NCI-H748 (cell line): ENCODE data around the gene ZNRF2.

Experiments
- DNase-seq: peaks from one replicate; lab custom pipeline; 2025; ENCODE audit not compliant: unreplicated experiment; lab: John Stamatoyannopoulos, UW

The ZNRF2 gene

GRCh38 chr7:30284298-30285066 is at the start of gene ZNRF2:
TSS of gene ZNRF2 (plus strand) at chr7:30284597. CDS start at chr7:30285358, 761 bp downstream.
- DNase-seq: peak; percentile 100

GRCh38 chr7:30237271-30237695 is 47.1 kb upstream of the ZNRF2 start:
- DNase-seq: peak; percentile 96

- DNase-seq: peak; percentile 86
Measured at GRCh38 chr7:30238721-30239441, 45.5 kb upstream of the ZNRF2 start.

GRCh38 chr7:30240106-30240800 is 44.1 kb upstream of the ZNRF2 start:
- DNase-seq: no peak

- no peak for DNase-seq
Measured at GRCh38 chr7:30241767-30242166, 42.6 kb upstream of the ZNRF2 start.

- DNase-seq: no peak
Measured at GRCh38 chr7:30244340-30244739, 40.1 kb upstream of the ZNRF2 start.

GRCh38 chr7:30245913-30246312 is 38.5 kb upstream of the ZNRF2 start:
- no peak for DNase-seq

GRCh38 chr7:30246392-30246791 is 38.0 kb upstream of the ZNRF2 start:
- DNase-seq: no peak

GRCh38 chr7:30247541-30248401 is 36.6 kb upstream of the ZNRF2 start:
- peak; percentile 80 for DNase-seq

- no peak for DNase-seq
Measured at GRCh38 chr7:30249316-30249715, 35.1 kb upstream of the ZNRF2 start.

- no peak for DNase-seq
Measured at GRCh38 chr7:30249986-30250774, 34.2 kb upstream of the ZNRF2 start.

- DNase-seq: peak; percentile 23
Measured at GRCh38 chr7:30251708-30252329, 32.6 kb upstream of the ZNRF2 start.

GRCh38 chr7:30252885-30253795 is 31.3 kb upstream of the ZNRF2 start:
- DNase-seq: peak; percentile 53

GRCh38 chr7:30253796-30254165 is 30.6 kb upstream of the ZNRF2 start:
- DNase-seq: no peak

GRCh38 chr7:30254248-30254647 is 30.1 kb upstream of the ZNRF2 start:
- DNase-seq: no peak

GRCh38 chr7:30254717-30255063 is 29.7 kb upstream of the ZNRF2 start:
- DNase-seq: no peak

- no peak for DNase-seq
Measured at GRCh38 chr7:30255064-30255769, 29.2 kb upstream of the ZNRF2 start.

- DNase-seq: no peak
Measured at GRCh38 chr7:30256349-30256858, 28.0 kb upstream of the ZNRF2 start.
